IPS-NIHi11 (cell line): ENCODE measurements around the gene EFL1.

Experiments used
- DNase-seq: peaks from one replicate; pipeline ENCODE4 v3.0.0; 2012; ENCODE audit warnings: mixed read lengths, low spot score

EFL1 gene

GRCh38 chr15:82159922-82160321, 102.6 kb downstream of the EFL1 start:
- DNase-seq = no peak

DNA sequence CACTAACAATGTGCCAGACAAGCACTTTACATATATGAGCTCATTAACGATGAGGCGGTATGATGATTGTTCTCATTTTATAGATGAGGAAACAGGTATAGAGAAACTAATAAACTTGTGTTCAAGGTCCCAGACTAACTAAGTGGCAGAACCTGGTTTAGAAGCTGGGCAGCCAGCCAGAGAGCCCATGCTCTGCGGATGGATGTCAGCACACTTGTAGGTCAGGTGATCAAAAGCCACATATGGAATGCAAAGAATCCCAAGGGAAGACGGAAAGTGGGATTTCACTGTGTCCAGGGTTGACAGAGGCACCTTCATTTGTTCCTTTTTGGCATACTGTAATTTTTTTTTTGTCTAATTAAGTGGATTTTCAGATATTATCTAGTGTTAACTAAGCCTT, 103.7 kb downstream of the EFL1 start:
- DNase-seq = no peak

DNA sequence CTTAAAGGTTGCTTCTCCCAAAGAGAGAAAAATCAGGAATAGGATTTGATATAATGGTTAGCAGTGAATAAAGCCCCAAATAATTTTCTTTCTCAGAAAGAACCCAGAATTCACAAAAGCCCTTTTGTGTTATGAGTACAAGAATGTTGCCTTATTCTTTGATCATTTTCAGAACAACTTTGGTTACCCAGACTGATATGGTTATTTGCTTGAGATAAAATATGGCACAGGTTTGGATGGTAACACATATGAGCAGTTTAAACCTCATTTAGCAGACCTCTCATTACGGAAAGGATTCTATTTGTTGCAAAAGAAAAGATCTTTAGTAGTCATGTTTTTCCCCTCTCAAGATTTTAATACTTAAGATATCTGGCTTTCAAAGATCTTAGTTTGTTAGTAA, 111.9 kb downstream of the EFL1 start:
- DNase-seq = no peak

DNA sequence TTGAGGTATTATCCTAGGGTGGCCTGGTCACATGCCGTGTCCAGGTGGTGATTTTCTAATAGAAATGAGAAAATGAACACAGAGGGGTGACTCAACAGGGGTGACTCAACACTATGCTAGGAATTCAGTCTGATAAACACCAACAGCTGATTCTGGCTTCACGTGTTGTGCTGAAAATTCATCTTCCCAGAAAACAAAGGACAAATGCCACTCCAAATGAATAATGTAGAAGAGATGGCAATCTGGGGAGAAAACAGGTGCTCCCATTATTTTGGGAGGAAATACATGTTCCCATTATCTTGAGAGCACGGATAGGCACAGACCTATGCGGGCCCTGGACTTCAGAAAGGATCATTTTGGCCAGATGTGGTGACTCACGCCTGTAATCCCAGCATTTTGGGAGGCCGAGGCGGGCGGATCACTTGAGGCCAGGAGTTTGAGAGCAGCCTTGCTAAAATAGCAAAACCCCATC, 115.5 kb downstream of the EFL1 start:
- DNase-seq = no peak

DNA sequence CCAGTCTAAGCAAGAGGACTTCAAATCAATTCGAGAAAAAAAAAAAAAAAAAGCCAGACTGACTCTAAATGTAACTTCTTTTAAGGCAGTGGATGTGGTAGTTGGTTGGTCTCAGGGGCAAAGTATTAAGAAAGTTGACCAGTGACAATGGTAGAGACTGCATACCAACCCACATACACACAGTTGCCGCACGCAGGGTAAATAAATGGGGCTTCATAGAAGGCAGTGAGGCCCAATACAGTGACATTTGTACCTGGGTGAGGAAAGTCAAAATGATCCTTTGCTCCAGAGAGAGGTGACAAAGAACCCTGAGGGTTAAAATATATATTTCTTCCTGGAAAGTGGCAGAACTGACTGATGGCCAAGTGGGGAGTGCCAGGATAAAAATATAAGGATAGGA, 116.0 kb downstream of the EFL1 start:
- no peak for DNase-seq

DNA sequence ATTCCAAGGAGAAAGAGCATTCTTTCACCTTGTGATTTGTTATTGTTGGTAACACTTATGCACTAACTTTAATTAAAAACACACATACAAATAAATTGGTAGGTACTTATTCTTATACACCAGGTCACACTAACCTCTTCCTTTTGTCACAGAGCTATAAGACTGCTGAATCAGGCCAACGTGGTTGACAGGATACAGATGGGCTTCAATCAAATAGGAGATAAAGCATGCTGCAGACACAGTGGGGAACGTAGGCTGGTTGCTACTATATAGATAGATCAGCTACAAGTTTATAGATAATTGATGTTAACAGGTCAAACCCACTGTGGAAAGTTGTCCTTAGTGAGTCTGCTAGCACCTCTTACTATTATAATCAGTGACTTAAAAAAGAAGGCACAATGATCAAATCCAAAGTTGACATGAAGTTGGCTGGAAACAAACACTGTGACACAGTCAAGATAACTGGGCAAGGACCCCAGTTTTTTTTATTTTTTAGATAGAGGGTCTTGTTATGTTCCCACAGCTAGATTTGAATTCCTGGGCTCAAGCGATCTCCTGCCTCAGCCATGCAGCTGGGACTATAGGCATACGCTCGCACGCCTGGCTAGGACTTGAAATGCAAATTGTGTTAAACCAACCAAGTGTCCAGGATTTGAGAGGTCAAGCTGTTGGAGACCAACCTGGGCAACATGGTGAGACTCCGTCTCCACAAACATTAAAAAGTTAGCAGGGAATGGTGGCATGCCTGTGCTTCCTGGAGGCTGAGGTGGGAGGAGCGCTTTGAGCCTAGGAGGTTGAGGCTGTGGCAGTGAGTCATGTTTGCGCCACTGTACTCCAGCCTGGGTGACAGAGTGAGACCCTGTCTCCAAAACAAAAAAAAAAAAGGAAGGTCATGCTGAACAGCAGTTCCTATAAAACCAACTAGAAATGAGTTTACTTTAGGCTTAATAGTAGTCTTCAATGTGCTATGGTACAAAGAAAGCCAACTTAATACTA, 118.8 kb downstream of the EFL1 start:
- DNase-seq = no peak

- DNase-seq = peak; percentile 27
Observed at GRCh38 chr15:82140886-82141285, 121.6 kb downstream of the EFL1 start.

- DNase-seq = peak; percentile 55
Observed at GRCh38 chr15:82139823-82140268, 122.7 kb downstream of the EFL1 start.

- DNase-seq = no peak
Observed at GRCh38 chr15:82138306-82138705, 124.2 kb downstream of the EFL1 start.

- DNase-seq = no peak
Observed at GRCh38 chr15:82137261-82137660, 125.3 kb downstream of the EFL1 start.

- DNase-seq = no peak
Observed at GRCh38 chr15:82136120-82136519, 126.4 kb downstream of the EFL1 start.

DNA sequence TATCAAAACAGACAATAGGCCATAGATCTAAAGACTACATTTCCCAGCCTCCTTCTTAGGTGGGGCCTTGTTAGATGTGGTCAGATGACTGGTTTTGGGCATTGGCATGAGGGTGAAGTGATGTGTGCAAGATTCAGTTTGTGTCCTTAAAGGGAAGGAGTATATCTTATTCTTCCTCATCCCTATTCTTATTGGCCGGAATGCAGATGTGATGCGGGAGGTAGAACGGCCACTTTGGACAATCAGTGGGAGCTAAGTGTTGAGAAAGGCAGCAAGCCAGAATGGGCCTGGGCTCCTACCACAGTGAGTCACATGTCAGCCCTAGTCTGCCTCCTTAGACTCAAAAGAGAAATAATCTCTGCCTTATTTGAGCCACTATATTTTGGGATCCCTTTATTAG, 126.9 kb downstream of the EFL1 start:
- DNase-seq = no peak

GRCh38 chr15:82134461-82134860, 128.1 kb downstream of the EFL1 start:
- no peak for DNase-seq

DNA sequence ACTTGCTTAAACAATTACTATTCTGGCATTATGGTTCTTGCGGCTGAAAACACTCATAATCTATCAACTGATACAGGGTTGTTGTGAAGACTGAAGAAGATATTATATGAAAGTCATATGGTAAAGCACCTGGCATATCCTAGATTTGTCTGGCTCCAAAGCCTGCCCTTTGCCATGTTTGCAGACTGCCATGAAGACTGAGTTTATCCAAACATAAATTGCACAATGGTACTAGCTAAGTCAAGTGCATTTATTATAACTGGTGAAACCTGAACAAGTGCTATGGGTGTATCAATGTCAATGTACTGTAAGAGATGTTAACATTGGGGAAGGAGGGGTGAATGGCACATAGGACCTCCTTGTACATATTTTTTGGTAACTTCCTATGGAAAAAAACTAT, 129.3 kb downstream of the EFL1 start:
- DNase-seq = no peak

GRCh38 chr15:82132742-82133141, 129.8 kb downstream of the EFL1 start:
- DNase-seq = no peak

DNA sequence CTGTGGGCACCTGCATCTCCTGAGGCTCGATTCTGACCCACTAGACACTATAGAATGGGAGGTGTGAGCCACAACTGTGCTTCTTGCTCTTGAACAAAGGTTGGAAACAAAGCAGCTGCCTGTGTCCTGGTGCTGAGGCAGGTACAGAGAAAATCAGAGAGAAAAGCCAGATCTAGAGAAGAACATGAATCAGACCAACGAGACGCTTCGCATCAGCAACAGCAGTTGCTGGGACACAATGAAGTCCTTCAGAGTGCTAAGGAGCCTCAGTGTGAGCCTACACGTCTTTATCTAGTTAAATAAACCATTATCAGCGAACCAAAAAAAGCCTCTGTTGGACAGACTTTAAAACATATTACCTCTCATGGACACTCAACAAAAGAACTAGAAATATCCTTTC, 130.4 kb downstream of the EFL1 start:
- DNase-seq = no peak

- DNase-seq = no peak
Observed at GRCh38 chr15:82130248-82130647, 132.3 kb downstream of the EFL1 start.

DNA sequence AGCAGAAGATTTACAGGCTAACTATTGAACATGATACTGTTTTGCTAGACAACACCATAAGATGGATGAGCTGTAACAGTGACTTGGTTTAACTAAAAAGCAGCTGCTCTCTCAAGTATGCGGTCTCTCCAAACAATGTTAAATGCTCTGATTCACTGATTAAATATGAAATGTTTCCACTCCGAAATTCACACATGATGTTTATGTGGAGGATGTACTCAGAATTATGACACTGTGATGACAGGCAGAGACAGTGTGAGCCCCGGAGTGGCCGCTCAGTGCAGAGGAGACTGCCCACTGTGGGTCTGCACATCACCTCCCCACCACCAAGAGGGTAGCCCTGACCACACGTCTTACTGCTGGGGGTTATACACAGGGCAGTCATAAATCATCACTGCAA, 132.8 kb downstream of the EFL1 start:
- DNase-seq = no peak

- no peak for DNase-seq
Observed at GRCh38 chr15:82129149-82129692, 133.3 kb downstream of the EFL1 start.

GRCh38 chr15:82128401-82129148, 134.0 kb downstream of the EFL1 start:
- DNase-seq = no peak

DNA sequence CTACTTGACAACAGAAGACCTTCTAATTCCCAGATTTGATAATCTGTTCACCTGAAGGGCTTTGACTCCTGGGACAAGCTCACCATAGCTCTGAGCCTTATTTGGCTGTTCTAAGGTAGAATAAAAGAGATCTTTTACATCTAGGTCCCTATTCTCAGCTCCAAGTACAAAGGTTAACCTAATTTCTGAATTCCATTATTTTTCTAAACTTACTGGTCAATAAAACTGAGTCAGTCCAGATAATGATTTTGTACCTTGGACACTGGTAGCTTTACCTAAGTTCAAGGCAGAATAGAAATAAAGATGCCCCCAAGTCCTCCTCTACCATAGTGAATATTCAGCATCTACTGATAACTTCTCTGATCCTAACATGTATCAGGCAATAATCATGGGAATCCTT, 135.0 kb downstream of the EFL1 start:
- DNase-seq = no peak

DNA sequence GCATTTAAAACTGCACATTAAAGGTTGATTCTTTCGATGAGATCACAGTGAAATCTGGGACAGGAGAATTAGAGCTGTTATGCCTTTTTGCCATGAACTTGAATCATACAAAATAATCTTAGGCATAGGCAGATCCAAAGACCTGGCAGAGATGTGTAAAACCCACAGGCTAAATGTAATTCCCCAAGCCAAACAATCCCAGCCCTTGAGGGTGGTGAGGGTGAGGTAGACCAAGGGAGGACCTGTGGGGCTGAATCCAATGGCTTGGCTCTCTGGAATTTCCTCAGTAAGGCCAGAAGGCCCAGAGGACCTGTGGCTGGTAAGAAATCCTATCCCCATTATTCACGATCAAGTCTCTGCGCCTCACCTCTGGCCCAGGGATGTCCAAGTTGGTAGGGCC, 136.2 kb downstream of the EFL1 start:
- DNase-seq = no peak
